Activated CD8-positive, alpha-beta memory T cell treated with anti-CD3 and anti-CD28 coated beads, Interleukin-2, amount 50 U/mL, for 1 hour (primary cell): ENCODE data around the gene TRAK1.

ENCODE experiments used
- DNase-seq: peaks from one replicate; pipeline ENCODE4 v3.0.0-alpha.2; 2020; ENCODE audit errors: extremely low read depth

The TRAK1 gene

DNA sequence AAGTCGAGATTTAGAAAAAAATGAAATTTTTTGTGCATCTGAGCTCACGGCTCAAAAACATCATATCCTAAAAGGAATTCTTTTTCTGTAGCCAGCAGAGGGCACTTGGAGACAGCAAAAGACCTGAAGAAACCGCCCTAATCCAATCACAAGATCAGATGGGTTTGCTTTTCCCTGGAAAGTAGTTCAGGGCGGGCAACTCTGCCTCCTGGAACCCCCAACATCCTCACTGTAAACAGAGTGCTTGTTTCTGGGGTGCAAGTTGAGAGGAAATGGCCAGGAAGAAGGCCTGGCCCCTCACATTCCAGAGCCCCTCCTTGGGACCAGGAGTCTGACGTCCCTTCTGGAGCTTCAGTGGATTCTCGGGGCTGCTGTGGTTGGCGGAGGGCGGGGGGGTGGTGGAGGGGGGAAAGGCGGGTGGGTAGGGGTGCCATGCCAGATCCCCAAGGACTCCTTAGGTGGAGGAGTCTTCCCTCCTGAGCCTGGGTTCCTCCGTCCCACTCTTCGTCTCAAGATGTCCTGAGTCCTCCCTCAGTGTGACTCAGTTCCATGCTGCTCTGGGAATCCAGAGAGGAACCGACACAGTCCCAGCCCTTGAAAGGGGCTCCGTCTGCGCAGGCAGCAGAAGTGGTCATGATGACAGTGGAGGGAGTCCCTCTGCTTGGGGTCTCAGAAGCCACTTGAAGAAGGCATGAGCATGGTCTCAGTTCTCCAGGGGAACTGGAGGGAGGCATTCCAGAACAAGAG lies 139.0 kb downstream of the TRAK1 start:
- no peak for DNase-seq

DNA sequence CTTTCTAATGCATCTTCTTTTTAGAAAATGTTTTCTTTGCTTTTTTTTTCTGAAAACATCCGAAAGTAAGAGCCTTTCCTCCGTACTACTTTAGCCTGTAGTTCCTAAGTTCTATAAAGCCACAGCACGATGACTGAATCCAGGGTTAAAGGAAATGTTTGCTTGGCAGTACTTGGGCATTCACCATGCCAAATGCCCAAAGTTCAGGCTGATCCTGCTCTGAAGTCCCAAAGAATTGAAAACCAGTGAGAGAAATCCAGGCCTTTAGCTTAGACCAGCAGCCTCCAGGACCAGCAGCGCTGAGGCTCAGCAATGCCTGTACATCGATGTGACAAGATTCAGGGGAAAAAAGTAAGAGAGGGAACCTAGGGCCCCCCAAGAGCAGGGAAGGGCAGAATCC lies 139.7 kb downstream of the TRAK1 start:
- no peak for DNase-seq

DNA sequence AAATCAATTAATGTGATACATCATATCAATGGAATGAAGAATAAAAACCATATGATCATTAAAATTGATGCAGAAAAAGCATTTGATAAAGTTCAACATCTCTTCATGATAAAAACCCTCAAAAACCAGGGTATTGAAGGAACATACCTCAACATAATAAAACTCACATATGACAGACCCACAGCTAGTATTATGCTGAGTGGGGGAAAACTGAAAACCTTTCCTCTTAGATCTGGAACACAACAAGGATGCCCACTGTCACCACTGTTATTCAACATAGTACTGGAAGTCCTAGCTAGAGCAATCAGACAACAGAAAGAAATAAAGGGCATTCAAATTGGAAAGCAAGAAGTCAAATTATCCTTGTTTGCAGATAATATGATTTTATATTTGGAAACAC lies 144.4 kb downstream of the TRAK1 start:
- no peak for DNase-seq

DNA sequence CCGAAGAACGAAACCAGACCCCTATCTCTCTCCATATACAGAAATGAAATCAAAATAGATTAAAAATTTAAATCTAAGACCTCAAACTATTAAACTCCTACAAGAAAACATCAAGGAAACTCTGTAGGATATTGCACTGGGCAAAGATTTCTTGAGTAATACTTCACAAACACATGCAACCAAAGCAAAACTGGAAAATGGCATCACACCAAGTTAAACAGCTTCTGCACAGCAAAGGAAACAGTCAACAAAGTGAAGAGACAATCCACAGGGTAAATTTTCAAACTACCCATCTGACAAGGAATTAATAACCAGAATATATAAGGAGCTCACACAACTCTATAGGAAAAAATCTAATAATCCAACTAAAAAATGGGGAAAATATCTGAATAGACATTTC lies 145.5 kb downstream of the TRAK1 start:
- DNase-seq: no peak

DNA sequence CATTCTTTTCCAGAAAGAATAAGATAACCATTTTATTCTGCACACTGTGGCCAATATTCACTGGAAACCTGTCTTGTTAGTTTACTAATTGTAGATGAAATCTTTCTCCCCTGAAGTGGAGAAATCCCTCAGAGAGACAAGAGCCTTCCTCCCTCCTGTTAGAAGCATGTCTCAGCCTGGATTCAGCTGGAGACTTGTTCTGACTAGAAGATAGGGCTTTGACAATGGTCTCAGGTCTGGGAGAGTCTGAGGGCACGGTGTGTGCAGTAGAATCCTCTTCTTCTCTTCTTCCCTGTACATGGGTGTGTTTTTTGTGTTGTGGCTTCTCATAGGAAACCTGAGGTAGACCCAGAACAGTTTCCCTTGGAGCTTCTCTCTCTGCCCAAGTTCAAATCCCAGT lies 154.9 kb downstream of the TRAK1 start:
- DNase-seq: no peak

DNA sequence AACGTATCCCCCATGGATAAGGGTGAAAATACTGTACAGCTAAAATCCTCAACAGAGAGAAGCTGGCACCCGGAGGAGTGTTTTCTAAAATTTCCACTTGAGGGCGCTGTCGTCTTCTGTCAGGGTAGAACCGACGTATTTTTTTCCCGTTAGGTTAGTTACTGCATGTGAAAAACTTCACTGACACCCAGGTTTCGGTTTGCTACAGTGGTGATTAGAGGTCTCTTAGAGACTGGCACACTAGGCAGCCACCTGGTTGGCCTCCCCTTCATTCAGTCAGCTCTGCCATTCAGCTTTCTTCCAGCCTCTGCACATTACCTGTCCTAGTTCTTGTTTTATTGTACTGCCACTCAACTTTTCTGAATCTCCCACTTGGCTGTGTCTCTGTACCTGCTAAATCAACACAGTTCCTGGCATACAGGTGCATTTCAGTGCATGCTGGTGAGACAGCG lies 156.4 kb downstream of the TRAK1 start:
- peak; percentile 22 for DNase-seq

DNA sequence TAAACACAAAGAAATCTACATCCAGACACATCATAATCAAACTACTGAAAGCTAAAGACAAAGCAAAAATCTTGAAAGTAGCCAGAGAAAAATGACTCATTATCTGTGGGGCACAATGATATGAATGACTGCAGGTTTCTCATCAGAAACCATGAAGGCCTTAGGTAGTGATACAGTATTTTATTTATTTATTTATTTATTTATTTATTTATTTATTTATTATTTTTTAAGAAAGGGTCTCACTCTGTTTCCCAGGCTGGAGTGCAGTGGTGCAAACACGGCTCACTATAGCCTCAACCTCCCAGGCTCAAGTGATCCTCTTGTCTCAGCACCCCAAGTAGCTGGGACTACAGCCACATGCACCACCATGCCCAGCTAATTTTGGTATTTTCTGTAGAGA lies 159.6 kb downstream of the TRAK1 start:
- no peak for DNase-seq

DNA sequence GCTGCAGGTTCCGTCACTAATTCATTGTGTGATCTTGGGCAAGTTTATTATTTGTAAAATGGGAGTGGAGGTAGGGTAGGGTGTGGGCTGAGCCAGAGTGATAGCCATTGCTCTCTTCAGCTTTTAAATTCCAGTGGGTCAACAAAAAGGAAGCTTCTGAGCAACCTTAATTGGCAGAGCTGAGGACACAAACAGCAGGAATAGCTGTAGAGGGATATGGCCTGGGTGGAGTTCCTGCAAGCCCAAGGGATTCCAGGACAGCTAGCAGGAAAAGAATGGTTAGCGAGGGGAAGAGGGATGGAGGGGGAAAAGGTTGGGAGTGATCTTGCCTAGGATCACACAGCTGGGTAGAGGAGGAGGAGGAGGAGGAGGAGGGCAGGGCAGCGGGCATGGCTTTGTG lies 163.4 kb downstream of the TRAK1 start:
- no peak for DNase-seq

DNA sequence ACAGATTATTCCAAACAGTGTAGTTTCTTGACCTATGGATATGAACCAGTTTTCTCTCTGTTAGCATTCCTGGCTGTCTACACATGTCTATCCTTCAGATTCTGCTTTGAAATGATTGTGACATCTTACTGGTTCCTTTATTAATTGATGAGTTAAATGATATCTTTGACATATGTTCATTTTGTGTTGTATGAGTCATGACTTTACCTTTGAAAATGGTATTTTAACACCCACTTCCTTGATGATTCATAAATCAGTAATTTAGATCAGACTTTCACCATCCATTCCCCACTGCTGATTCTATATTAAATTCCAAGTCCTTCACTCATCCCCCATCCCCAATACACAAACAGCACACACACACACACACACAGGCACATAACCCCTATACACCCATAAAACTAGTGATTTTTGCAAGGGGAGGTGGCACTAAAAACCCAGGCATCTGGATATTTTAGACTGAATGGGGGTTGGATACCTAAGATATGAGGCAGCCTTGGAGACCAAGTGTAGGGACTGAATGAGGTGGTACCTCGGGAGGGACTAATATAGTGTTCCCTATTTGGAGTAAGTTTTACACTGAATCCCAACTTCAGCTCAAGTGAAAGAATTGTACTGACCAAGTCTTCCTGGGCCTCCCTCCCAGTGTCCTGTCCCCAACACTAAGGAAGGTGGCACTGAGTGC lies 165.1 kb downstream of the TRAK1 start:
- no peak for DNase-seq

DNA sequence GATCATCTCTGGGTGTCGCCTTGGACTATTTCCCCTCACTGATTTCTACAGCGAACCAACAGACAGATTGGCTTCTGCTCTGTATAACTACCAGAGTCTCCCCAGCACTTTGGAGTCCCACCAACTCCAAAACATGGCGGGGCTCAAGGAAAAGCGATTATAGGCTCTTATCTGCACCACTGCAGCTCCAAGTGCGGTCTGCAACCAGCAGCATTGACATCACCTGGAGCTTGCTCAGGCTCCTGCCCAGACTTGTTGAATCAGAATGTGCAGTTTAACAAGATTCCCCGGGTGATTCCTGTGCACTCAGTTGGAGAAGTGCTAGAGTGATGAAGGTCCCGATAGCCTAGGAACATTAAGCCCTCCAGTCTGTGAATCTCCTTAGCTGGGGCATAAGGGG lies 165.8 kb downstream of the TRAK1 start:
- DNase-seq: no peak

DNA sequence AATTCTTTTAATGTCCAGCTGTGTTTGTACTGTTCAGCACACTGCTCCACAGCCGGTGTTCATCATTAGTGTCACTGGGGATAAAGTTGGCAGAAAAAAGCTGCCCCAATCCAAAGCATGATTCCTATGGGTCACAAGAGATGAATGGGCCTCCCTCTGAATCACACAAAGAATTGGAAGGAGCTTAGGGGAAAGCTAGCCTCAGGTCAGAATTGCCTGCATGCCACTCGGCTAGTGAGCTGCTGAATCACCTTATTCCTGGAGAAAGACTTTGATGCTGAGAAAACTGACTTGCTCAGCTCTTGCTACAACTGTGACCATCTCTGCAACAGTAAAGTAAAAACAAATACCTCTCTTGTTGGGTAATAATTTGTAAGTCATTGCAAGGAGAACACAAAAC lies 171.4 kb downstream of the TRAK1 start:
- DNase-seq: no peak

DNA sequence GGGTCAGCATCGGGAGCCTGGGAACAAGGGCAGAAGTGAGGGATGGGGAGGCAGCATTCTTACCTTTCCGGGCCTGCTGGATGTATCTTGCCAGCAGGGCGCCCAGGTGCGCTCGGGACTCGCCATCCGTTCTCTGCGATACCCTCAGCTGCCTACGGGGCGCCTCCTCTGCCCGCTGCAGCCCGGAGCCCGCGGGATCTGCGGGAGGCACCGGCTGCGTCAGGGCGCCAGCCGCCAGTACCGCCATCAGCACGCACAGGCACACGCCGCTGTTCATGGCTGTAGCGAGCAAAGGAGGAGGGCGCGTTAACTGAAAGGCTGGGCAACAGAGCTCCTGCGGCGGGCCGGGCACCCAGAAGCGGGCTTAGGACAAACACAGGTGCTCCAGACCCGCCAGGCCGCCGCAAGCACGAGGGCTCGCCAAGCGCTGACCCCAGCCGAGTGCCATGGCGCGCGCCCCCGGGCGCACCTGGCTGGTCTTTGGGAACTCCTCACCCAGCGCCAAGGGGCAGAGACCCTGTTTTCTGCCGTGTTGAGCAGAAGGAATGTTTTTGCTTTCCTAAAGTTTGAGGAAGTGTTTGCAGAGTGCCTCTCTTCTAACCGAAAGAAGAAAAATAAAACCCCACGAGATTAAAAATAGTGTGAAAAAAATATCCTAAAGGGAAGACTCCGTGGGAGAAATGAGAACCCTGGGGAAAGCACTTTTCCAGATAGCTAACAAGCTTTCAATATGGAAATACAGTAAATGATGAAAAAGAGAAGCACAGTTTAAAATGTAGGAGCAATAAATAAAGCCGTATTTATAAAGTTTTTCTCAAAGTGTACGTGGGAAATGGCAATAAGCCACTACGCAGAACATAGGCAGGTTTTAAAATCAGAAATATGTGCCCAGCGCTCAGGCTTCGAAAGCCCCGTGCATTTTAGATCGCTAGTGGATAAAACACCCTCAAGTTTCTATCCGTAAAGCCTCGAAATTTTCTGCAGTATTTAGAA lies 172.5 kb downstream of the TRAK1 start:
- DNase-seq: no peak

DNA sequence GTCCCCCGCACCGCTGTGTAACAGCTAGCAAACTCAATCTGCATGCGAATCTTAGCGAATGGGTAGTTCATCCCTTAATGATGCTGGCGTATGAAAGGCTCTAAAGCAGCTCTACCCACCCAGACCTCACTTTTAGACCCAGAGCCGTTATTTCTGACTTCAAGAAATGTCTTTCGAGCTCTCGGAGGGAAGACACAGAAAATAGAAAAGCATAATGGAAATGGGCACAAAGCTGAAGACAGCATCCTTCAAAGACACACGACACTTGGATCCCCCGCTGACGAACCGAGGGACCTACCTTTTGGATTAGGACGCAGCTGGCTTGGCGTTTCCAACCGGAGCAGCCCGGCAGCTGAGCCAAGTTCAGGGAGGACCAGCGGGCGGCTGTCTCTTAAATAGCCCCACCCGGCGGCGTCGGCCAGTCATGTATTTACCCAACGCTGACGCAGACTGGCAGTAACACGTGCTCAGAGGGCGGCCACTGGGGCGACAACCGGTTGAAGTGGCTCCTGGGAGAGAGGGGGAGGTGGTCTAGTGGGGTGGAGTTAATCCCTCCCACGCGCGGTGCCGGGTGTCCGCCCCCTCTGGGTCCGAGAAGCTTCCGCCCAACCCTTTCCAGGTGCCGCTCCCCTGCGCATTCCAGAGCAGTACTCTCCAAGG lies 173.4 kb downstream of the TRAK1 start:
- no peak for DNase-seq

DNA sequence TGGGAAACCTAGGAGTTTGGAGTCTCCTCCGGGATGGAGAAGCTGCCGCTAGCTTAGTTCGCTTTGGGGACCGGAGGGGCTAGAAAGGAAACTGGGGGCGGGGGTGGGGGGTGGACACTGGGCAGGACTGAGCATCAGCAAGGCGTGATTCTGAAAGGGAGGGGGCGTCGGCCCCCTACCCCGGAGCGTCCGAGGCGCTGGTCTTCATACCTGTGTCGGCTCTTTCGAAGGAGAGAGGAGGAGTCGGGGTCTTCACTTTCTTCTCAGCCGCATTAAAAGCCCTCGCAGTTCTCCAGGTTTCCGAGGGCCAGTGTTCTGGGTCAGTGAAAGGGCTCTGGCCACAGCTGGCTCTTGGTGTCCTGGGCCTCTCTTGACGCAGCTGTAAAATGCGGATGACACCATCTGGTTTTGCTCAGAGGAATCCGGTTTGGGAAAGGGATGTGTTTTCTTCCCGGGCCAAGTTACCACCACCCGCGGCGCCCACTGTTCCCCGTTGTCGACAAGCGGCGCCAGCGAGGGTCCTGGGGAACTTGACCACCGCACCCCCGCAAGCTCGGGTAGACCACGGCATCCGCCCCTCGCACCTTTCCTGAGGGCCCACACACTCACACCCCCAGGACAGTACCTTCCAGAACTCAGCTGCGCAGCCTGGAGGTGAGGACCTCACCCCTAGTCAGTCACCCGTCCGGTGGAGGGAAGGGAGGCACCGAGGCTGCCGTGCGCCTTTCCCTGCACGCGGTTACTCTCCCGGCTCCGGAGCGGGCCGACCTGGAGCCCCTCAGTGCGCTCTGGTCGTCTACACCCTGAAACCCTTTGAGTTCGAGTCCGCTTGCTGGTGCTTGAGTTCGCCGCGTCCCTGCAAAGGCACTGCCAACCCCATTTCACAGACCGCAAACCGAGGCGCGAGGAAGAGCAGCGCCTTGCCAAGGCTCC lies 174.2 kb downstream of the TRAK1 start:
- DNase-seq: no peak

DNA sequence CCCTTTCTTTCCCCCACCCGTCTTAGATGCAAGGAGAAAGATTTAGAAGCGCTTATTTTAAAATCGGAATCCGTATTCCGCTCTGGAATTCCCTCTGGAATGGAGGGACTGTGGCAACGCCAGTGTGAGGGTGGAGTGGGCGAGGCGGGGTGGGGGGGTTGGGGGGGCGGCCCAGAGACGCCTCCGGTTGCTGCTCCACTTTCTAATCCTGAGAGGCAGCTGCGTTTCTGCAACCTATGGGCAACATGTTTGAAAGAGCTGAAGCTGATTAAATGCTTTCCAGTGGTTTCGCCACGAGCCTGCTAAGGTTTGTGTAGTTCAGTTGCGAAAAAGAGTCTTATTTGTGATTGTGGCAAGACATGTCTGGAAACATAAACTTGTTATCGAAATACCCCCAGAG lies 174.9 kb downstream of the TRAK1 start, which contains the start of gene CCK:
TSS of gene CCK (minus strand) at position 101 of the 400 bp plus-strand sequence. CDS start 2,555 bp downstream, outside the sequence.
- no peak for DNase-seq

DNA sequence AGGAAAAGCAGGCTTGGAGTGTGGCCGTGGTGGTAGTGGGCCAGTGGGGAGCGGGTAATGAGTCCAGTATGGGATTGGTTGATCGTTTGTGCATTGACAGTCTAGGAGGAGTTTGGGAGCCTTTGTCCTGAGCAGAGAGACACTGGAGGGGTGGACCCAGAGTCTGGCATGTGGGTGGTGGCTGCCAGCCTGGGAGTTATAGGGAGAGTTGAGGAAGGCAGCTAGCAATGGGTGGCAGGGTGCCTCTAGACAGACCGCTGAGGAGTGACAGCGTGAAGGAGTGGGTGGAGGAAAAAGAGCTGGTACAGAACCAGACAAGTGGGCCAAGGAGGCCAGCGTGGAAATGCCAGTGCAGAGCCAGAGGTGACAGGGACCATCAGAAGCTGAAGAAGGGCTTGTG lies 176.7 kb downstream of the TRAK1 start:
- DNase-seq: no peak

DNA sequence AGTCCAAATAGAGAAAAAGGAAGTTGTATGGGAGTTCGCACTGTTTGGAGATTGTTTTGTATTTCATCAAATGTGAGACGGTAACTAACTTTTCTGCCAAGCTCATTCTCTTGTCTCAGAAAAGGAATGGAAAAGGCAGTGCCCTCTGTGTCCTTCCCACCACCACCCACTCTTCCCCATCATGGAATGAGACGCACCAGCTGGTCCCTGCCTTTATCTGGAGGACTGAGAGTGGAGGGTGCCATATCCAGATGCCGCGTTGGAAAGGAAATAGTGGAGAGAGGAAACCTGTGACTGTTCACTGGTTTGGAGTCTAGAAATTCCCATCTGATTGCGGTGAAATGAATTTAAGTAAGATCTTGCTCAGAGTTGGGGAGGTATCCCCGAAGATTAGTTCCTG lies 178.5 kb downstream of the TRAK1 start:
- no peak for DNase-seq

DNA sequence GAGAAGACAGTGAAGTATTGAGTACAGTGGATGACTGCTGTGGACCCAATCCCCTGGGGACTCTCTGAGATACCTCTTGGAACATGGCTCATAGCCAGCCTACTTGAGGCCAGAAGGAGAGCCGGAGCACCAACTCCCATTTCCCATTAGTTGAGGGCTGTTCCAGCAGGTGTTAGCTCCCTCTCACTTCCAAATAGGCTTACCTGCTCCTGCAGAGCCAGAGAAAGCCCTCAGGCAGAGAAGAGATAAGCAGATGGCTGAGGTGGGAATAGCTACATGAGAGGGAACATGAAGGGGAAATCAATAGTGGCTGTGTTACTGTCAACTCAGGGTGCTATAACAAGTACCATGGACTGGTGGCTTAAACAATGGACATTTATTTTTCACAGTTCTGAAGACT lies 179.4 kb downstream of the TRAK1 start:
- DNase-seq: no peak

DNA sequence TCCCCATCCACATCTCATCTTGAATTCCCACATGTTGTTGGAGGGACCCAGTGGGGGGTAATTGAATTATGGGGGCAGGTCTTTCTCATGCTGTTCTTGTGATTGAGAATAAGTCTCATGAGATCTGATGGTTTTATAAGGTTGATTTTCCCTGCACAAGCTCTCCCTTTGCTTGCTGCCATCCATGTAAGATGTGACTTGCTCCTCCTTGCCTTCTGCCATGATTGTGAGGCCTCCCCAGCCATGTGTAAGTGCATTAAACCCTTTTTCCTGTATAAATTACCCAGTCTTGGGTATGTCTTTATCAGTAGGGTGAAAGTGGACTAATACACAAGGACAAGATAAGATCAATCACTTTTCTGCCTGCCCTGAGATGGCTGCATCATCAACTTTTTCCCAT lies 180.6 kb downstream of the TRAK1 start:
- DNase-seq: no peak

DNA sequence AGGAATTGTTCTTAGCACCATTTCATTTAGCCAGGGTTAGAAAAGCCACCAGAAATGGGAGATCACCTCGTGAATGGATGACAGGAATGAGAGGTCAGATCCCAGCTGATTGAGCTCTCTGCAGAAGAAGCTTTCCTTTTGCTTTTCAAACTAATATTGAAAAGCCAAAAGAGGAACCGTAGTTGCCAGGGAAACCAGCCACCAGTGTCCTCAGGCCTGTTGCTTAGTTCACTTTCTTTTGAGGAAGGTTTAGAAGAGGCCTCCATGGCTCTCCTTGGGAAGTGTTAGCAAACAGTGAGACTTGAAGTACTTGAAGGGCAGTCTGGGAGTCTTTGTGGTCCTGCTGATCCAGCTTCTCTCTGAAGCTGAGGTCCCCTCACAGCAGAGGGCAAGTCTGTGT lies 182.2 kb downstream of the TRAK1 start:
- no peak for DNase-seq

DNA sequence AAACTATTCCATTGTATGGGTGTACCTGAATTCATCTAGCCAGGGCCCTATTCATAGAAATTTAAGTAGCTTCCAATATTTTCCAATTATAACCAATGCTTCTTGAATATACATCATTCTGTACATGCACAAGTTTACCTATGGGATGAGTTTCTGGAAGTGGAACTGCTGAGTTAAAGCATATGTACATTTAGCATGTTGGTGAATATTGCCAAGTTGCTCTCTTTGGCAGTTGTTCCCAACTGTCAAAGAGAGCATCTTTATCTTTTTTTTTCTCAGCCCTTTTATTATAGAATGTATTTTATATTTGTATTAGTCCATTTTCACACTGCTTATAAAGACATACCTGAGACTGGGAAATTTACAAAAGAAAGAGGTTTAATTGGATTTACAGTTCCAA lies 183.1 kb downstream of the TRAK1 start:
- DNase-seq: no peak
